ENCODE data around the gene DUSP15. TPM values are rescaled to one million over a fixed set of nuclear protein-coding genes. Genes with fewer than 3 reads are reported as not detected.

Gene DUSP15
- total and polyA plus RNA-seq, 12 donors: 0.90 to 7.2 (median 5.0) TPM

- no peaks in the 10 kb centered on the region for H3K9me3 ChIP-seq
- ATAC-seq (no peak), DNase-seq (no peak)
- H3K27me3 ChIP-seq: no peaks in the 10 kb centered on the region
- H3K4me1 ChIP-seq: peaks cover 0 to 10% (median 0%) of the 10 kb centered on the region in 9 donors
- H3K36me3 ChIP-seq: no peaks in the 10 kb centered on the region
- H3K27ac ChIP-seq: no peak overlapping the region
- no peak overlapping the region for H3K4me3 ChIP-seq
- intact Hi-C loops (cut with DNase I): loop anchor here in 1 of 10 donors (10.0 kb wide), 1 partner anchor 61 kb away; no protein-coding TSS in a partner anchor
- TF ChIP-seq CTCF (IDR thresholded peaks at IDR 0.05): no peak
Measured at GRCh38 chr20:31883829-31884228, 13.5 kb upstream of the DUSP15 start.

GRCh38 chr20:31881945-31882344 lies 11.6 kb upstream of the DUSP15 start:
- WGBS, 2 donors: 62 to 63% methylated on average over 5 of the region's 5 CpGs

GRCh38 chr20:31879143-31879987 lies 9.0 kb upstream of the DUSP15 start:
- DNase-seq (peak; percentile 93 to 95), ATAC-seq (peak; percentile 97 to 99 (median 99))
- Histone ChIP-seq H3K4me3 (peak overlapping the region; percentile 29 to 64 (median 58)), H3K4me1 (peaks cover 0 to 11% (median 0%) of the 10 kb centered on the region in 9 donors), H3K36me3 (no peaks in the 10 kb centered on the region), H3K9me3 (peaks cover 0 to 11% (median 0%) of the 10 kb centered on the region in 11 donors), H3K27ac (peak overlapping the region in 9 of 10 donors; percentile 12 to 71 (median 61)), H3K27me3 (no peaks in the 10 kb centered on the region)
- WGBS, 2 donors: 5 to 9% methylated on average over 44 to 45 of the region's 45 CpGs
- intact Hi-C loops (cut with DNase I): no loop called here
- peak in 3 of 9 donors; percentile 6 to 30 (median 20) for TF ChIP-seq CTCF (IDR thresholded peaks at IDR 0.05)

More at GRCh38 chr20:31881945-31882344, 11.6 kb upstream of the DUSP15 start:
- ATAC-seq: no peak
- no peak for DNase-seq
- Histone ChIP-seq H3K9me3 (peaks cover 0 to 11% (median 0%) of the 10 kb centered on the region in 11 donors), H3K27me3 (no peaks in the 10 kb centered on the region), H3K36me3 (no peaks in the 10 kb centered on the region), H3K4me1 (peaks cover 0 to 11% (median 0%) of the 10 kb centered on the region in 9 donors), H3K27ac (no peak overlapping the region), H3K4me3 (no peak overlapping the region)
- intact Hi-C loops (cut with DNase I): loop anchor here in 1 of 10 donors (10.0 kb wide), 1 partner anchor 63 kb away; no protein-coding TSS in a partner anchor
- no peak for TF ChIP-seq CTCF (IDR thresholded peaks at IDR 0.05)

GRCh38 chr20:31877684-31878083 lies 7.4 kb upstream of the DUSP15 start:
- Histone ChIP-seq H3K4me1 (peaks cover 0 to 11% (median 0%) of the 10 kb centered on the region in 9 donors), H3K27me3 (peaks cover 0 to 4% (median 0%) of the 10 kb centered on the region in 7 donors), H3K36me3 (no peaks in the 10 kb centered on the region), H3K9me3 (peaks cover 0 to 11% (median 0%) of the 10 kb centered on the region in 11 donors), H3K4me3 (no peak overlapping the region), H3K27ac (no peak overlapping the region)
- ATAC-seq: no peak
- TF ChIP-seq CTCF (IDR thresholded peaks at IDR 0.05): no peak
- DNase-seq: no peak
- intact Hi-C loops (cut with DNase I): no loop called here
